Stimulated activated CD4-positive, alpha-beta T cell treated with anti-CD3 and anti-CD28 coated beads, Interleukin-12 subunit alpha, Interleukin-12 subunit beta, amount 100 ng/mL, for 4 hours (primary cell): ENCODE results near the gene DCAF7.

Experiments used
- DNase-seq: peaks from one replicate; pipeline ENCODE4 v3.0.0-alpha.2; 2020

Gene DCAF7

DNA sequence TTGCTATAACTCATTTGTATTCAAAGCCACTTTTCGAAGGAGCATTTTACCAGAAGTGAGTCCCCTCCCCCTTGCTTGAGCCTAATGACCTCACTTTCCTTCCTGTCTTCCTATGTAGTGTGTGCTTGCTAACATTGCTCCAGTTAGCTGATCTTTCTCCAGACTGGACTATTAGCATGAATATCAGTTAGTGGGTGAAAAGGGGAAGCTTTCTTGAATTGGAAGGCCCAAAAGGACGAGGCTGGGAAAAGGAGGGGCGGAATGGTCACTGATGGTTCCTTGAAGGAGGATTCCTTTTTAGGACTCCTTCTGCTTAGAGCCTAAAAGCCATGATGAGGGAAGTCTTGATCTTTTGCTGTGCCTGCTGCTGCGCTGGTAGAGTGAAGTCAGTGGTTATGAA, 83.9 kb downstream of the DCAF7 start:
- no peak for DNase-seq

- no peak for DNase-seq
These were observed 84.5 kb downstream of the DCAF7 start for GRCh38 chr17:63634816-63635215.

DNA sequence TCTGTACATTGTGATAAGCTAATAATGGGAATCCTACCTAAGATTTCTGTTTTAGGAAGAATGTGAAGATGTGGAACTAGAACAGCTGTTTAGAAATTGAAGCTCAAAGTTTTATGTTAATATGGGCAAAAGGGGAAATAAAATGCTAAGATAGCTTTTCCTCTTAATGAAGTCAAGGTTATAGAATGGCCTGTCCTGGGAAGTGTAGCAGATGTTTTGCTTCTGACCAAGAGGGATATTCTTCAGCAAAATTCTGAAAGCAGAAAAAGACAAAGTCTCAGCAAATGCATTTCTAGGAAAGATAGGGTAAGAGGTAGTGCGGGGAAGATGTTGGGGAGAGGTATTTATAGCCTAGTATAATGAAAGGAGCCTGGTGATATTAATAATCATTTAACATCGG, 85.0 kb downstream of the DCAF7 start:
- no peak for DNase-seq

- DNase-seq: no peak
These were observed 85.5 kb downstream of the DCAF7 start for GRCh38 chr17:63635787-63636186.

DNA sequence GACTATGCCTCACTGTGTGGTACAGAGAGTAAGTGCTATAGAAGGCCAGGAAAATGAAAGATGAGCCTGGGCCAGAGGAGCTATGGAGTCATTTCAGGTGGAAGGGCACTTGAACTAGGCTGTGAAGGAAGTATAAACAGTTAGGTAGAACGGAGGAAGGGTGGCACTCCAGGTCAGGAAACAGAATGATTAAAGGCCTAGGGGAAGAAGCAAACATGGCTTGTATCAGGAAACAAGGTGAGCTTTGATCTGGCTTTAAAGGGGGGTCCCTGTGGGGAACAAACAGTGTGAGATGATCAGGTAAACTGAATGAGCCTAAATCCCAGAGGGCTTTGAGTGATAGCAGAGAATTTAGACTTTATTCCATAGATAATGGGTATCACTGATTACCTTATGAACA, 88.8 kb downstream of the DCAF7 start:
- DNase-seq: no peak

DNA sequence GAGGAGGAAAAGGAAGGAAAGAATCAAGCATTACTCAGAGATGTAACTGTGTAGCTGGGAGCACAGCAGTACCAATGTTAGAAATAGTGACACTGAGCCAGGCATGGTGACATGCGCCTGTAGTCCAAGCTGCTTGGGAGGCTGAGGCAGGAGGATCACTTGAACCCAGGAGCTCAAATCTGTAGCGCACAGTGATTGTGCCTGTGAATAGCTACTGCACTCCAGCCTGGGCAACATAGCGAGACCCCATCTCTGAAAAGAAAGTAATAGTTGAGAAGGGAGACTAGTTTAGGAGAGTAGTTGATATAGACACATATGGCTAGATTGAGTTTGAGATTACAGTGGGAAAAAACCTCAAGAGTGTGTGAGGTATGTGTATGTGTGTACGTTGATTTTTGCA, 89.8 kb downstream of the DCAF7 start:
- no peak for DNase-seq

DNA sequence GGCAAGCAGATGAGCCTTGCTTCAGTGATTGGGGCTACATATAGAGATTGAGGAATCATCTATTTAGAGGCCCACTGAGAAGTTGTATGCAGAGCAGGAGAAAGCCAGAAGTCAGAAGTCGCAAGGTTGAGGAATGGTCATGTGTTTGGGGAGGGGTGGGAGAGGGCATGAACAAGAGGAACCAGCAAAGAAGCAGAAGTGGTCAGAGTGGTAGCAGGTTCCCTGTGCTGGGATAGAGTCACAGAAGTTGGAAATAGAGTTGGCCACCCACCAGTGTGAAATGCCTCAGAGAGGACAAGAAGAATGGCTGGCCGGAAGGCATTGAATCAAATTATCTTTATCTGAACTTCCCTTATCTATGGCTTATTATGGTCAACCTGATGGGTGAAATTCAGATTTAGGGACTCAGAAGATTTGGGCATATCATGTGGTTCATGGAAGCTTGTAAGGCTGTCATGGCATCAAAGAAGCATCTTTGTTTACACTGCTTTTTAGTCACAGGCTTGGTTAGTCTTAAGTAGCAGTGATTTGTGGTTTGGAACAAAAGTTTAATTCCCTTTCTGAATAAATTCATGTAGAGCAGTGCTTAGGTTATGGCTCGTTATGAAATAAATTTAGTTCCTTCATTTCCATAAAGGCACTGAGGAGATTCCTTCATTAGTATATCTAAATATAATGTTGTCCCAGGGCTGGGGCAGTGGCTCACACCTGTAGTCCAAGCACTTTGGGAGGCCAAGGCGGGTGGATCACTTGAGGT, 91.6 kb downstream of the DCAF7 start:
- no peak for DNase-seq
